ENCODE measurements around the gene TBX4.

TBX4 gene

GRCh38 chr17:61413661-61414126 is 38.5 kb upstream of the TBX4 start:
- H3K36me3 ChIP-seq (replicated peaks) = no peaks in the 10 kb centered on the region
- TF ChIP-seq CTCF (IDR thresholded peaks at IDR 0.05; ENCODE audit: low read depth, low read length, missing control alignments) = no peak
- H3K4me3 ChIP-seq (ENCODE audit: low read depth, low read length) = no peak overlapping the region
- in situ Hi-C loops (cut with HindIII; ENCODE audit: low pct_ligation_motif_present, low sequenced_read_pairs) = no loop called here
- H3K27me3 ChIP-seq (replicated peaks) = no peaks in the 10 kb centered on the region
- DNase-seq = no peak
- H3K27ac ChIP-seq = no peak overlapping the region

GRCh38 chr17:61414141-61414935 is 37.9 kb upstream of the TBX4 start:
- no peak for TF ChIP-seq CTCF (IDR thresholded peaks at IDR 0.05; ENCODE audit: low read depth, low read length, missing control alignments)
- H3K36me3 ChIP-seq (replicated peaks) = no peaks in the 10 kb centered on the region
- no peak overlapping the region for H3K4me3 ChIP-seq (ENCODE audit: low read depth, low read length)
- no peak for DNase-seq
- H3K27ac ChIP-seq = no peak overlapping the region
- in situ Hi-C loops (cut with HindIII; ENCODE audit: low pct_ligation_motif_present, low sequenced_read_pairs) = no loop called here
- H3K27me3 ChIP-seq (replicated peaks) = no peaks in the 10 kb centered on the region

DNA sequence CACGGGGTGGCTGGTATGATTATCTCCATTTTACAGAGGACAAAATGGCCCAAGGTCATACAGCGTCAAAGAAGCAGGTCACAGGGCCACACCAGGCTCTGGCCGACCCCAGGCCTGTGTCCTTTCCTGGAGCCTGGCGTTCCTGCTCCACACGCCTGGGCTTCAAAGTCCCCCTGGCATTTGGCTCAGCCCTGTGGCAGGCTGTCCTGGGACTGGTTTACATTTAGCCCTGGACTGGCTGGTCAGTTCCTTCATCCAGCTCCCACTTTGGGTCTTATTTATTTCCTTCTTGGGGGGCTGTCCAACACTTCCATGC is 37.3 kb upstream of the TBX4 start:
- Histone ChIP-seq H3K4me3 (ENCODE audit: low read depth, low read length) (no peak overlapping the region), H3K27me3 (replicated peaks) (peaks cover under 1% of the 10 kb centered on the region), H3K36me3 (replicated peaks) (no peaks in the 10 kb centered on the region), H3K27ac (no peak overlapping the region)
- DNase-seq = no peak
- in situ Hi-C loops (cut with HindIII; ENCODE audit: low pct_ligation_motif_present, low sequenced_read_pairs) = no loop called here
- no peak for TF ChIP-seq CTCF (IDR thresholded peaks at IDR 0.05; ENCODE audit: low read depth, low read length, missing control alignments)

GRCh38 chr17:61415374-61416210 is 36.6 kb upstream of the TBX4 start:
- no peak overlapping the region for H3K27ac ChIP-seq
- no peak for DNase-seq
- no peak for TF ChIP-seq CTCF (IDR thresholded peaks at IDR 0.05; ENCODE audit: low read depth, low read length, missing control alignments)
- H3K27me3 ChIP-seq (replicated peaks) = peaks cover 2% of the 10 kb centered on the region
- in situ Hi-C loops (cut with HindIII; ENCODE audit: low pct_ligation_motif_present, low sequenced_read_pairs) = no loop called here
- H3K4me3 ChIP-seq (ENCODE audit: low read depth, low read length) = no peak overlapping the region
- no peaks in the 10 kb centered on the region for H3K36me3 ChIP-seq (replicated peaks)

DNA sequence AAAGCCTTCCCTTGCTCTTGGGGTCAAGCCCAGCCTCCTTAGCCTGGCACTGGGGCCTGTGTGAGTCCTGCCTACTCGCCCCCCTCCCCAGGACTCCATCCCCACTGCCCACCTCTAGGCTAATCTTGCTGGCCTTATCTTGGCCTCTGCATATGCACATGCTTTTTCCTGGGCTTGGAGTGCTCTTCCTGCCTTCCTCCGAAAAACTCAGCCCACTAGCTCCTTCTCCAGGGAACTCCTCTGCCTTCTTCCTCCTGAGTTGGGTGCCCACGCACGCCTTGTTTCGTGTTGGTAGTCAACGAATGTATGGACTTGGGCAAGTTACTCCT is 36.0 kb upstream of the TBX4 start:
- no peak for TF ChIP-seq CTCF (IDR thresholded peaks at IDR 0.05; ENCODE audit: low read depth, low read length, missing control alignments)
- H3K36me3 ChIP-seq (replicated peaks) = no peaks in the 10 kb centered on the region
- DNase-seq = no peak
- H3K27ac ChIP-seq = no peak overlapping the region
- in situ Hi-C loops (cut with HindIII; ENCODE audit: low pct_ligation_motif_present, low sequenced_read_pairs) = no loop called here
- H3K4me3 ChIP-seq (ENCODE audit: low read depth, low read length) = no peak overlapping the region
- peaks cover 5% of the 10 kb centered on the region for H3K27me3 ChIP-seq (replicated peaks)

All from brain microvascular endothelial cell (primary cell).